Panc1 (cell line): Measurements from ENCODE around the gene LVRN. TPM values are rescaled to one million over a fixed set of nuclear protein-coding genes. Genes with fewer than 3 reads are reported as not detected.

Experiments
- ATAC-seq: fragments of 200-7000 bp; cut with Tn5 transposase; 2 replicates; pipeline ENCODE4 v1.9.1; 2020; ENCODE audit warnings: mild to moderate bottlenecking, moderate library complexity
- BruUV-seq: library from RNA; stranded (reverse); fragments of 400-500 nt; replicated peaks from 2 replicates; lab custom pipeline; 2021; lab: Mats Ljungman, UMichigan
- CTCF ChIA-PET: fragments of 300-600 bp; sonication (Branson Sonifier 250); formaldehyde crosslinking; loops from one replicate; lab custom pipeline; 2022; ENCODE audit warnings: antibody characterized with exemption; lab: Charles Lee
- POLR2A ChIA-PET: fragments of 300-600 bp; sonication (Branson Sonifier 250); formaldehyde crosslinking; loops from one replicate; lab custom pipeline; 2022; ENCODE audit warnings: antibody characterized with exemption; lab: Charles Lee
- DNase-seq: peaks from one replicate; pipeline ENCODE4 v3.0.0-alpha.2; 2010; ENCODE audit warnings: low read depth, low spot score
- H3K27ac ChIP-seq: 2 replicates; pipeline ENCODE4 v1.5.1; 2011; ENCODE audit warnings: mild to moderate bottlenecking, low read length, inconsistent platforms
- H3K27me3 ChIP-seq: fragments of 200-500 bp; sonication (Bioruptor generic); 2 replicates; pipeline ENCODE4 v1.6.0; 2014; ENCODE audit warnings: low read length, inconsistent platforms; ENCODE audit not compliant: control insufficient read depth, insufficient read depth
- H3K36me3 ChIP-seq: fragments of 200-500 bp; sonication (Bioruptor generic); 2 replicates; pipeline ENCODE4 v1.5.1; 2014; ENCODE audit warnings: inconsistent platforms, mild to moderate bottlenecking, low read length, moderate library complexity; ENCODE audit not compliant: control insufficient read depth, insufficient read depth
- H3K4me1 ChIP-seq: 2 replicates; pipeline ENCODE4 v1.5.1; 2011; ENCODE audit warnings: inconsistent platforms, mild to moderate bottlenecking, low read length, moderate library complexity; ENCODE audit not compliant: control insufficient read depth, insufficient read depth
- H3K4me3 ChIP-seq, 2 experiments: 2 replicates each; pipeline ENCODE4 v1.5.1; 2011 to 2012; ENCODE audit warnings: low read depth in 2 of 2, low read length in 2 of 2, mild to moderate bottlenecking in 2 of 2, inconsistent platforms in 1 of 2, moderate library complexity in 1 of 2
- H3K9me3 ChIP-seq: fragments of 200-500 bp; sonication (Bioruptor generic); 2 replicates; pipeline ENCODE4 v1.5.1; 2014; ENCODE audit warnings: low read depth, mild to moderate bottlenecking, inconsistent platforms, low read length, moderate library complexity; ENCODE audit not compliant: control insufficient read depth, insufficient read depth
- POLR2AphosphoS5 ChIP-seq: IDR thresholded peaks from 2 replicates; pipeline ENCODE4 v1.6.1; 2012; ENCODE audit warnings: mild to moderate bottlenecking, low read depth, low read length, moderate library complexity
- SIN3A ChIP-seq: IDR thresholded peaks from 2 replicates; pipeline ENCODE4 v1.6.1; 2012; ENCODE audit warnings: low read depth, mild to moderate bottlenecking, low read length, moderate library complexity, borderline replicate concordance; ENCODE audit not compliant: insufficient read depth
- TCF7L2 ChIP-seq: IDR thresholded peaks from 2 replicates; pipeline ENCODE4 v1.6.1; 2011; ENCODE audit warnings: mild to moderate bottlenecking, low read depth, low read length, inconsistent platforms
- in situ Hi-C: cut with HindIII; loops from 2 replicates; pipeline ENCODE4 v1.10.0; 2016; ENCODE audit warnings: low sequenced_read_pairs, low pct_unique_long_range_greater_than_20kb
- intact Hi-C: fragments of 100-400 bp; cut with micrococcal nuclease; formaldehyde crosslinking; loops from one replicate; pipeline ENCODE4 v1.10.0; 2022; ENCODE audit not compliant: unreplicated experiment
- total RNA-seq: library from RNA; stranded (reverse); gene quantifications from one replicate; pipeline ENCODE4 v1.2.1, GENCODE V29; 2021; ENCODE audit not compliant: unreplicated experiment
- TF ChIP-seq, protein P1 (sequence below), 2 experiments: IDR thresholded peaks; 2 replicates each; pipeline ENCODE4 v1.6.1; 2011 to 2012; ENCODE audit warnings: low read depth in 2 of 2, control low read depth in 1 of 2, low read length in 1 of 2, mild to moderate bottlenecking in 1 of 2, moderate library complexity in 1 of 2; ENCODE audit not compliant: insufficient read depth in 1 of 2
- TF ChIP-seq, protein P2 (sequence below): fragments of 450-650 bp; IDR thresholded peaks from 2 replicates; pipeline ENCODE4 v1.5.1; 2017; ENCODE audit warnings: mild to moderate bottlenecking

The LVRN gene
- total RNA-seq, 1 experiment from 2014 or later, result 0.08 TPM

DNA sequence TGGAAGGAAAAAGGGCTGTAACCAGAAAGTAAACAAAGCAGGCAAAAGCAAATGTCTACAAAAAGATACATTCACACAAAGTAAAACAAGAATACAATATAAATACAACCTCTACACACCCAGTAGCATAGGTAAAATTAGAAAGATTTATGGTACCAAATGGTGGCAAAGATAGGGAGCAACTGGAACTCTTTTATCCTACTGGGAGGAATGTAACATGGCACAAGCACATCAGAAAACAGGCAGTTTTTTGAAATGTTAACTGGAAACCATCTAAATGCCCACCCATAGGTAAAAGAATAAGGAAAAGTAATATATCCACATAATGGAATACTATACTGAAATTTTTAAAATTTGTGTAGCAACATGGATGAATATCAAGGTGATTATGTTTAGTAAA lies 61.3 kb downstream of the LVRN start:
- no TSS peak for BruUV-seq
- TF ChIP-seq, protein P1, sequence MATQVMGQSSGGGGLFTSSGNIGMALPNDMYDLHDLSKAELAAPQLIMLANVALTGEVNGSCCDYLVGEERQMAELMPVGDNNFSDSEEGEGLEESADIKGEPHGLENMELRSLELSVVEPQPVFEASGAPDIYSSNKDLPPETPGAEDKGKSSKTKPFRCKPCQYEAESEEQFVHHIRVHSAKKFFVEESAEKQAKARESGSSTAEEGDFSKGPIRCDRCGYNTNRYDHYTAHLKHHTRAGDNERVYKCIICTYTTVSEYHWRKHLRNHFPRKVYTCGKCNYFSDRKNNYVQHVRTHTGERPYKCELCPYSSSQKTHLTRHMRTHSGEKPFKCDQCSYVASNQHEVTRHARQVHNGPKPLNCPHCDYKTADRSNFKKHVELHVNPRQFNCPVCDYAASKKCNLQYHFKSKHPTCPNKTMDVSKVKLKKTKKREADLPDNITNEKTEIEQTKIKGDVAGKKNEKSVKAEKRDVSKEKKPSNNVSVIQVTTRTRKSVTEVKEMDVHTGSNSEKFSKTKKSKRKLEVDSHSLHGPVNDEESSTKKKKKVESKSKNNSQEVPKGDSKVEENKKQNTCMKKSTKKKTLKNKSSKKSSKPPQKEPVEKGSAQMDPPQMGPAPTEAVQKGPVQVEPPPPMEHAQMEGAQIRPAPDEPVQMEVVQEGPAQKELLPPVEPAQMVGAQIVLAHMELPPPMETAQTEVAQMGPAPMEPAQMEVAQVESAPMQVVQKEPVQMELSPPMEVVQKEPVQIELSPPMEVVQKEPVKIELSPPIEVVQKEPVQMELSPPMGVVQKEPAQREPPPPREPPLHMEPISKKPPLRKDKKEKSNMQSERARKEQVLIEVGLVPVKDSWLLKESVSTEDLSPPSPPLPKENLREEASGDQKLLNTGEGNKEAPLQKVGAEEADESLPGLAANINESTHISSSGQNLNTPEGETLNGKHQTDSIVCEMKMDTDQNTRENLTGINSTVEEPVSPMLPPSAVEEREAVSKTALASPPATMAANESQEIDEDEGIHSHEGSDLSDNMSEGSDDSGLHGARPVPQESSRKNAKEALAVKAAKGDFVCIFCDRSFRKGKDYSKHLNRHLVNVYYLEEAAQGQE (IDR thresholded peaks at IDR 0.05; ENCODE audit: insufficient read depth in 1 of 2, low read depth in 2 of 2, low read length in 1 of 2), result no peak
- TF ChIP-seq, protein P2, sequence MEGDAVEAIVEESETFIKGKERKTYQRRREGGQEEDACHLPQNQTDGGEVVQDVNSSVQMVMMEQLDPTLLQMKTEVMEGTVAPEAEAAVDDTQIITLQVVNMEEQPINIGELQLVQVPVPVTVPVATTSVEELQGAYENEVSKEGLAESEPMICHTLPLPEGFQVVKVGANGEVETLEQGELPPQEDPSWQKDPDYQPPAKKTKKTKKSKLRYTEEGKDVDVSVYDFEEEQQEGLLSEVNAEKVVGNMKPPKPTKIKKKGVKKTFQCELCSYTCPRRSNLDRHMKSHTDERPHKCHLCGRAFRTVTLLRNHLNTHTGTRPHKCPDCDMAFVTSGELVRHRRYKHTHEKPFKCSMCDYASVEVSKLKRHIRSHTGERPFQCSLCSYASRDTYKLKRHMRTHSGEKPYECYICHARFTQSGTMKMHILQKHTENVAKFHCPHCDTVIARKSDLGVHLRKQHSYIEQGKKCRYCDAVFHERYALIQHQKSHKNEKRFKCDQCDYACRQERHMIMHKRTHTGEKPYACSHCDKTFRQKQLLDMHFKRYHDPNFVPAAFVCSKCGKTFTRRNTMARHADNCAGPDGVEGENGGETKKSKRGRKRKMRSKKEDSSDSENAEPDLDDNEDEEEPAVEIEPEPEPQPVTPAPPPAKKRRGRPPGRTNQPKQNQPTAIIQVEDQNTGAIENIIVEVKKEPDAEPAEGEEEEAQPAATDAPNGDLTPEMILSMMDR, result no peak
- TF ChIP-seq SIN3A, result no peak
- TF ChIP-seq POLR2AphosphoS5, result no peak
- TF ChIP-seq TCF7L2, result no peak
- ATAC-seq (no peak), DNase-seq (no peak)
- CTCF ChIA-PET, result no interaction called here
- in situ Hi-C loops (no loop called here), intact Hi-C loops (no loop called here)
- no peaks in the 10 kb centered on the region for H3K36me3 ChIP-seq
- no peak overlapping the region for H3K4me3 ChIP-seq
- no peaks in the 10 kb centered on the region for H3K9me3 ChIP-seq
- H3K4me1 ChIP-seq, result no peaks in the 10 kb centered on the region
- POLR2A ChIA-PET, result no interaction called here
- no peak overlapping the region for H3K27ac ChIP-seq
- 0 out of 2 replicates have a peak, but pooled peaks cover 2% of the 10 kb centered on the region for H3K27me3 ChIP-seq

GRCh38 chr5:116025866-116026265 lies 63.6 kb downstream of the LVRN start:
- Histone ChIP-seq H3K4me1 (no peaks in the 10 kb centered on the region), H3K27ac (no peak overlapping the region), H3K9me3 (no peaks in the 10 kb centered on the region), H3K36me3 (no peaks in the 10 kb centered on the region), H3K27me3 (0 out of 2 replicates have a peak, but pooled peaks cover 2% of the 10 kb centered on the region), H3K4me3 (no peak overlapping the region)
- TF ChIP-seq, protein P2, result no peak
- TF ChIP-seq, protein P1 (IDR thresholded peaks at IDR 0.05; ENCODE audit: insufficient read depth in 1 of 2, low read depth in 2 of 2, low read length in 1 of 2), result no peak
- TF ChIP-seq SIN3A (no peak), POLR2AphosphoS5 (no peak), TCF7L2 (no peak)
- no peak for DNase-seq
- no TSS peak for BruUV-seq
- in situ Hi-C loops (no loop called here), intact Hi-C loops (no loop called here)
- ChIA-PET POLR2A (no interaction called here), CTCF (no interaction called here)
- ATAC-seq, result no peak
